Adrenal gland (tissue), 12 donors: ENCODE measurements around the gene ELMO2. TPM values are rescaled to one million over a fixed set of nuclear protein-coding genes. Genes with fewer than 3 reads are reported as not detected.

Experiments
- DNase-seq, 7 donors: peaks; one replicate each; pipeline ENCODE4 v3.0.0-alpha.2; 2019 to 2020
- H3K27ac ChIP-seq, 5 donors: fragments of 200-600 bp; sonication (generic) in 4 of 5; 1 replicate in 3 of 5; 2 replicates in 2 of 5; pipeline versions ENCODE4 v1.5.1 to v1.8.0; 2016 to 2020; ENCODE audit warnings: mild to moderate bottlenecking in 1 of 5
- H3K27me3 ChIP-seq: fragments of 200-600 bp; 2 replicates; pipeline ENCODE4 v1.8.0; 2021
- H3K36me3 ChIP-seq, 2 donors: fragments of 200-600 bp; replicated peaks in 1 of 2; 1 replicate in 1 of 2; 2 replicates in 1 of 2; pipeline versions ENCODE4 v1.5.1 to v1.8.0; 2018 to 2022
- H3K4me1 ChIP-seq, 2 donors: fragments of 200-600 bp; replicated peaks in 1 of 2; 1 replicate in 1 of 2; 2 replicates in 1 of 2; pipeline versions ENCODE4 v1.5.1 to v1.8.0; 2018 to 2021
- H3K4me3 ChIP-seq, 4 donors: fragments of 200-600 bp; sonication (generic) in 3 of 4; one replicate each; pipeline ENCODE4 v1.5.1; 2016 to 2018
- H3K9me3 ChIP-seq, 3 donors: fragments of 200-600 bp; sonication (generic) in 1 of 3; replicated peaks in 1 of 3; 1 replicate in 2 of 3; 2 replicates in 1 of 3; pipeline versions ENCODE4 v1.5.1 to v1.8.0; 2016 to 2021
- CTCF ChIP-seq, 6 experiments: fragments of 450-650 bp in 4 of 6; fragments of 200-600 bp in 2 of 6; sonication (generic) in 1 of 6; IDR thresholded peaks; 1 replicate in 5 of 6; 2 replicates in 1 of 6; pipeline versions ENCODE4 v1.5.1 to v1.8.0; 2016 to 2021; ENCODE audit warnings: antibody characterized with exemption in 6 of 6, mild to moderate bottlenecking in 2 of 6, moderate library complexity in 1 of 6
- POLR2A ChIP-seq, 2 donors: fragments of 450-650 bp; IDR thresholded peaks; one replicate each; pipeline ENCODE4 v1.6.1; 2017; ENCODE audit warnings: antibody characterized with exemption in 2 of 2, mild to moderate bottlenecking in 2 of 2, moderate library complexity in 1 of 2
- WGBS, 4 donors: extraction: QIAGEN DNeasy Blood & Tissue Kit in 2 of 4; methylation state at CpG; one replicate each; pipeline versions ENCODE4 v1.1.5 to v1.1.7; 2013 to 2017; 5-methylcytosine and 5-hydroxymethylcytosine counted together
- intact Hi-C, 2 donors: fragments of 100-400 bp; cut with DNase I; formaldehyde crosslinking; loops; one replicate each; pipeline versions ENCODE4 v1.14.1 to v1.15.0; 2022 to 2023
- polyA plus RNA-seq, 3 donors: library from polyadenylated mRNA; stranded (reverse); fragments of 200-250 nt in 2 of 3; fragments of 350-450 nt in 1 of 3; fragmentation: Illumina TruSeq in 1 of 3; extraction: RNeasy Lipid Tissue Mini Kit (QIAGEN cat#74804) in 1 of 3; gene quantifications; one replicate each; pipeline ENCODE4 v1.2.3, GENCODE V29; 2013 to 2014
- total RNA-seq, 9 donors: library from RNA; depleted of rRNA in 4 of 9; stranded (reverse); fragments of >200 nt in 4 of 9; fragments of 120-200 nt in 1 of 9; fragmentation: NEBNext Ultra II Directional in 1 of 9; extraction: Animal tissue kit (Norgen Biotek cat#: 25700) in 1 of 9; gene quantifications; one replicate each; pipeline versions ENCODE4 v1.1.0 to v1.2.4, GENCODE V29; 2013 to 2023
- donor health status: healthy with polysubstance abuse.
- donor health status: Bipolar disorder and iron deficiency.
- donor health status: DM: yes; HTN: yes; CAD: no.
- donor health status: DM: no; HTN: no; CAD: no.
- donor health status: DM: no; HTN: no; CAD: no.
- donor health status: DM: yes; HTN: yes; CAD: no.

The ELMO2 gene
- total and polyA plus RNA-seq, 12 donors: 36.2 to 69.0 (median 51.7) TPM

- 71 to 89% (median 82%) methylated on average over 4 of the region's 4 CpGs for WGBS, 4 donors
Measured at GRCh38 chr20:46439837-46440236, 33.4 kb upstream of the ELMO2 start.

GRCh38 chr20:46438156-46438750 lies 31.8 kb upstream of the ELMO2 start:
- peak in 5 of 7 donors; percentile 14 to 60 (median 27) for DNase-seq
- H3K4me1 ChIP-seq: no peaks in the 10 kb centered on the region
- peak in 5 of 6 experiments; percentile 16 to 48 (median 41) for TF ChIP-seq CTCF (IDR thresholded peaks at IDR 0.05)
- TF ChIP-seq POLR2A (IDR thresholded peaks at IDR 0.05): no peak
- no peak overlapping the region for H3K4me3 ChIP-seq
- WGBS, 4 donors: 46 to 58% (median 49%) methylated on average over 4 of the region's 4 CpGs
- H3K27me3 ChIP-seq: no peaks in the 10 kb centered on the region
- H3K36me3 ChIP-seq: no peaks in the 10 kb centered on the region
- intact Hi-C loops: no loop called here
- H3K27ac ChIP-seq: no peak overlapping the region
- no peaks in the 10 kb centered on the region for H3K9me3 ChIP-seq

More at GRCh38 chr20:46439837-46440236, 33.4 kb upstream of the ELMO2 start:
- no peak for TF ChIP-seq CTCF (IDR thresholded peaks at IDR 0.05)
- no peak for TF ChIP-seq POLR2A (IDR thresholded peaks at IDR 0.05)
- no peaks in the 10 kb centered on the region for H3K36me3 ChIP-seq
- no peak overlapping the region for H3K27ac ChIP-seq
- no peaks in the 10 kb centered on the region for H3K9me3 ChIP-seq
- H3K27me3 ChIP-seq: no peaks in the 10 kb centered on the region
- H3K4me3 ChIP-seq: no peak overlapping the region
- no peak for DNase-seq
- intact Hi-C loops: no loop called here
- H3K4me1 ChIP-seq: no peaks in the 10 kb centered on the region

- 84 to 89% (median 87%) methylated on average over 6 of the region's 6 CpGs for WGBS, 4 donors
- no peaks in the 10 kb centered on the region for H3K9me3 ChIP-seq
- H3K27me3 ChIP-seq: peaks cover under 1% of the 10 kb centered on the region
Measured at GRCh38 chr20:46435146-46435545, 28.7 kb upstream of the ELMO2 start.

GRCh38 chr20:46434597-46434996 lies 28.2 kb upstream of the ELMO2 start:
- DNase-seq: peak in 3 of 7 donors; percentile 14 to 81 (median 27)
- peaks cover 4% of the 10 kb centered on the region for H3K27me3 ChIP-seq

More at GRCh38 chr20:46435146-46435545, 28.7 kb upstream of the ELMO2 start:
- DNase-seq: no peak
- TF ChIP-seq POLR2A (IDR thresholded peaks at IDR 0.05): no peak
- no peak for TF ChIP-seq CTCF (IDR thresholded peaks at IDR 0.05)
- intact Hi-C loops: no loop called here
- Histone ChIP-seq H3K27ac (no peak overlapping the region), H3K4me3 (no peak overlapping the region), H3K36me3 (no peaks in the 10 kb centered on the region), H3K4me1 (no peaks in the 10 kb centered on the region)

More at GRCh38 chr20:46434597-46434996, 28.2 kb upstream of the ELMO2 start:
- Histone ChIP-seq H3K4me3 (no peak overlapping the region), H3K9me3 (no peaks in the 10 kb centered on the region), H3K4me1 (no peaks in the 10 kb centered on the region), H3K27ac (no peak overlapping the region), H3K36me3 (no peaks in the 10 kb centered on the region)
- TF ChIP-seq POLR2A (IDR thresholded peaks at IDR 0.05): no peak
- no peak for TF ChIP-seq CTCF (IDR thresholded peaks at IDR 0.05)
- intact Hi-C loops: no loop called here
